DMS79 (cell line): Measurements from ENCODE around the gene TMEM130.
"Not testable (repeated sequence)": the region's sequence is repeated elsewhere in the genome, so short reads cannot be mapped to it uniquely, and the experiment has no call there.

Source experiments
- DNase-seq: peaks from one replicate; lab custom pipeline; 2025; lab: John Stamatoyannopoulos, UW

TMEM130 gene

GRCh38 chr7:98877146-98877545 lies 7.3 kb upstream of the TMEM130 start:
- DNase-seq = no peak

GRCh38 chr7:98875501-98875900 lies 5.7 kb upstream of the TMEM130 start:
- DNase-seq = no peak

- no peak for DNase-seq
Measured at GRCh38 chr7:98874942-98875341, 5.1 kb upstream of the TMEM130 start.

- DNase-seq = not testable (repeated sequence)
Measured at GRCh38 chr7:98873610-98874009, 3.8 kb upstream of the TMEM130 start.

- no peak for DNase-seq
Measured at GRCh38 chr7:98872328-98872924, 2.6 kb upstream of the TMEM130 start.

GRCh38 chr7:98870807-98871491 lies 1.1 kb upstream of the TMEM130 start:
- DNase-seq = no peak

- peak; percentile 40 for DNase-seq
Measured at GRCh38 chr7:98870121-98870651, 372 bp upstream of the TMEM130 start.

GRCh38 chr7:98869027-98869596 lies 702 bp downstream of the TMEM130 start:
- no peak for DNase-seq

GRCh38 chr7:98868450-98868849 lies 1.4 kb downstream of the TMEM130 start:
- no peak for DNase-seq

GRCh38 chr7:98866765-98867164 lies 3.0 kb downstream of the TMEM130 start:
- no peak for DNase-seq

- DNase-seq = no peak
Measured at GRCh38 chr7:98866351-98866750, 3.5 kb downstream of the TMEM130 start.

- DNase-seq = no peak
Measured at GRCh38 chr7:98864731-98865453, 4.9 kb downstream of the TMEM130 start.

- no peak for DNase-seq
Measured at GRCh38 chr7:98863601-98864000, 6.2 kb downstream of the TMEM130 start.

GRCh38 chr7:98862716-98863420 lies 6.9 kb downstream of the TMEM130 start:
- no peak for DNase-seq

- no peak for DNase-seq
Measured at GRCh38 chr7:98862203-98862602, 7.6 kb downstream of the TMEM130 start.

- no peak for DNase-seq
Measured at GRCh38 chr7:98860071-98860470, 9.7 kb downstream of the TMEM130 start.

GRCh38 chr7:98855610-98856422 lies 14.0 kb downstream of the TMEM130 start:
- DNase-seq = no peak

- DNase-seq = no peak
Measured at GRCh38 chr7:98852826-98853225, 17.0 kb downstream of the TMEM130 start.

GRCh38 chr7:98848918-98849317 lies 20.9 kb downstream of the TMEM130 start:
- DNase-seq = no peak

- not testable (repeated sequence) for DNase-seq
Measured at GRCh38 chr7:98842552-98842951, 27.3 kb downstream of the TMEM130 start.
